Transverse colon (tissue), 4 donors: ENCODE measurements around the gene SLC13A3. TPM values are rescaled to one million over a fixed set of nuclear protein-coding genes. Genes with fewer than 3 reads are reported as not detected.

ENCODE experiments used
- DNase-seq: peaks from one replicate; pipeline ENCODE4 v3.0.0-alpha.2; 2019
- H3K27ac ChIP-seq, 4 donors: fragments of 200-600 bp; sonication (generic); 2 replicates each; pipeline ENCODE4 v1.5.1; 2016 to 2018; ENCODE audit warnings: inconsistent platforms in 4 of 4
- H3K27me3 ChIP-seq: fragments of 200-600 bp; sonication (generic); 2 replicates; pipeline ENCODE4 v1.5.1; 2017; ENCODE audit warnings: inconsistent platforms
- H3K36me3 ChIP-seq, 4 donors: fragments of 200-600 bp; sonication (generic); 2 replicates each; pipeline ENCODE4 v1.5.1; 2017 to 2019; ENCODE audit warnings: inconsistent platforms in 4 of 4
- H3K4me1 ChIP-seq, 4 donors: fragments of 200-600 bp; sonication (generic); 2 replicates each; pipeline ENCODE4 v1.5.1; 2017 to 2020; ENCODE audit warnings: inconsistent platforms in 4 of 4
- H3K4me3 ChIP-seq, 4 donors: fragments of 200-600 bp; sonication (generic); 1 replicate in 1 of 4; 2 replicates in 3 of 4; pipeline versions ENCODE4 v1.5.1 to v1.6.1; 2017 to 2019; ENCODE audit warnings: inconsistent platforms in 4 of 4
- H3K9me3 ChIP-seq, 2 donors: fragments of 200-600 bp; sonication (generic); 2 replicates each; pipeline ENCODE4 v1.5.1; 2017 to 2019; ENCODE audit warnings: inconsistent platforms in 2 of 2
- CTCF ChIP-seq, 5 experiments: fragments of 200-600 bp in 3 of 5; fragments of 450-650 bp in 2 of 5; sonication (generic) in 3 of 5; IDR thresholded peaks; 1 replicate in 2 of 5; 2 replicates in 3 of 5; pipeline ENCODE4 v1.5.1; 2016 to 2017; ENCODE audit warnings: antibody characterized with exemption in 5 of 5, inconsistent platforms in 3 of 5, mild to moderate bottlenecking in 2 of 5, moderate library complexity in 1 of 5
- EP300 ChIP-seq: sonication (generic); formaldehyde crosslinking; IDR thresholded peaks from one replicate; pipeline ENCODE4 v1.6.1; 2017; ENCODE audit warnings: antibody characterized with exemption, low read depth
- POLR2A ChIP-seq: fragments of 450-650 bp; IDR thresholded peaks from one replicate; pipeline ENCODE4 v1.6.1; 2016; ENCODE audit warnings: antibody characterized with exemption, mild to moderate bottlenecking, moderate library complexity
- POLR2AphosphoS5 ChIP-seq, 3 donors: sonication (generic); formaldehyde crosslinking; IDR thresholded peaks; one replicate each; pipeline ENCODE4 v1.6.1; 2016; ENCODE audit warnings: antibody characterized with exemption in 3 of 3
- WGBS, 2 donors: methylation state at CpG; one replicate each; pipeline ENCODE4 v1.1.5; 2018; ENCODE audit warnings: low coverage in 1 of 2; 5-methylcytosine and 5-hydroxymethylcytosine counted together
- in situ Hi-C, 4 donors: fragments of 200-750 bp; cut with MboI; loops; one replicate each; pipeline versions ENCODE4 v1.15.0 to v1.15.1; 2017; ENCODE audit warnings: low sequenced_read_pairs in 3 of 4, low pct_ligation_motif_present in 1 of 4, low pct_unique_long_range_greater_than_20kb in 1 of 4
- intact Hi-C: fragments of 100-400 bp; cut with DNase I; formaldehyde crosslinking; loops from one replicate; pipeline ENCODE4 v1.15.1; 2023; ENCODE audit warnings: low total_unique reads
- total RNA-seq, 4 donors: library from RNA; depleted of rRNA; stranded (reverse); fragments of >200 nt; gene quantifications; one replicate each; pipeline ENCODE4 v1.1.0, GENCODE V29; 2016

Gene SLC13A3
- total RNA-seq, 4 donors from 2014 or later, result 0.14 to 0.48 TPM; not detected in 2

- H3K9me3 ChIP-seq, result no peaks in the 10 kb centered on the region
- TF ChIP-seq CTCF (IDR thresholded peaks at IDR 0.05), result no peak
- TF ChIP-seq EP300, result no peak
- no peak for TF ChIP-seq POLR2AphosphoS5 (IDR thresholded peaks at IDR 0.05)
- no peak for TF ChIP-seq POLR2A
- H3K27ac ChIP-seq, result no peak overlapping the region
- intact Hi-C loops (no loop called here), in situ Hi-C loops (no loop called here)
- no peak overlapping the region for H3K4me3 ChIP-seq
- H3K36me3 ChIP-seq, result no peaks in the 10 kb centered on the region
- no peaks in the 10 kb centered on the region for H3K27me3 ChIP-seq
- peaks cover 0 to 7% (median 0%) of the 10 kb centered on the region in 4 donors for H3K4me1 ChIP-seq
- no peak for DNase-seq
- 68 to 70% methylated on average over 4 of the region's 4 CpGs for WGBS, 2 donors
Measured at GRCh38 chr20:46549188-46549972, 101.9 kb downstream of the SLC13A3 start.

GRCh38 chr20:46548688-46549087, 102.6 kb downstream of the SLC13A3 start:
- WGBS, 2 donors, result 86 to 100% methylated on average over 1 to 5 of the region's 5 CpGs
- no peaks in the 10 kb centered on the region for H3K27me3 ChIP-seq
- in situ Hi-C loops (no loop called here), intact Hi-C loops (no loop called here)
- H3K4me3 ChIP-seq, result no peak overlapping the region
- DNase-seq, result no peak
- H3K4me1 ChIP-seq, result peaks cover 0 to 7% (median 0%) of the 10 kb centered on the region in 4 donors
- no peak overlapping the region for H3K27ac ChIP-seq
- H3K36me3 ChIP-seq, result no peaks in the 10 kb centered on the region
- TF ChIP-seq POLR2A (no peak), POLR2AphosphoS5 (IDR thresholded peaks at IDR 0.05) (no peak), EP300 (no peak), CTCF (IDR thresholded peaks at IDR 0.05) (no peak)
- no peaks in the 10 kb centered on the region for H3K9me3 ChIP-seq

- intact Hi-C loops, result no loop called here
- WGBS, 2 donors, result 79 to 85% methylated on average over 5 to 6 of the region's 6 CpGs
- H3K9me3 ChIP-seq, result no peaks in the 10 kb centered on the region
- TF ChIP-seq EP300 (no peak), POLR2AphosphoS5 (IDR thresholded peaks at IDR 0.05) (no peak)
- H3K4me1 ChIP-seq, result peaks cover 0 to 7% (median 0%) of the 10 kb centered on the region in 4 donors
- no peaks in the 10 kb centered on the region for H3K36me3 ChIP-seq
- in situ Hi-C loops, result no loop called here
- H3K27me3 ChIP-seq, result no peaks in the 10 kb centered on the region
- H3K4me3 ChIP-seq, result no peak overlapping the region
- DNase-seq, result no peak
- no peak overlapping the region for H3K27ac ChIP-seq
Measured at GRCh38 chr20:46547995-46548394, 103.3 kb downstream of the SLC13A3 start.

GRCh38 chr20:46546936-46547335, 104.3 kb downstream of the SLC13A3 start:
- H3K27ac ChIP-seq, result no peak overlapping the region
- in situ Hi-C loops (no loop called here), intact Hi-C loops (no loop called here)
- WGBS, 2 donors, result 71 to 82% methylated on average over 3 to 6 of the region's 6 CpGs
- no peaks in the 10 kb centered on the region for H3K36me3 ChIP-seq
- DNase-seq, result no peak
- peaks cover 0 to 3% (median 0%) of the 10 kb centered on the region in 4 donors for H3K4me1 ChIP-seq
- no peaks in the 10 kb centered on the region for H3K27me3 ChIP-seq
- TF ChIP-seq POLR2A, result no peak
- TF ChIP-seq EP300, result no peak
- TF ChIP-seq POLR2AphosphoS5 (IDR thresholded peaks at IDR 0.05), result no peak
- no peak overlapping the region for H3K4me3 ChIP-seq
- H3K9me3 ChIP-seq, result no peaks in the 10 kb centered on the region

GRCh38 chr20:46546298-46546697, 105.0 kb downstream of the SLC13A3 start:
- no peaks in the 10 kb centered on the region for H3K36me3 ChIP-seq
- no peak overlapping the region for H3K4me3 ChIP-seq
- H3K27ac ChIP-seq, result no peak overlapping the region
- intact Hi-C loops, result no loop called here
- peaks cover 0 to 3% (median 0%) of the 10 kb centered on the region in 4 donors for H3K4me1 ChIP-seq
- peaks cover 3% of the 10 kb centered on the region for H3K27me3 ChIP-seq
- no peak for TF ChIP-seq CTCF (IDR thresholded peaks at IDR 0.05)
- TF ChIP-seq EP300, result no peak
- no peak for TF ChIP-seq POLR2A
- TF ChIP-seq POLR2AphosphoS5 (IDR thresholded peaks at IDR 0.05), result no peak
- in situ Hi-C loops, result no loop called here
- H3K9me3 ChIP-seq, result no peaks in the 10 kb centered on the region
- no peak for DNase-seq
- 89 to 100% methylated on average over 1 to 3 of the region's 3 CpGs for WGBS, 2 donors
